Measurements from ENCODE around the gene CACNA2D4.

Gene CACNA2D4

DNA sequence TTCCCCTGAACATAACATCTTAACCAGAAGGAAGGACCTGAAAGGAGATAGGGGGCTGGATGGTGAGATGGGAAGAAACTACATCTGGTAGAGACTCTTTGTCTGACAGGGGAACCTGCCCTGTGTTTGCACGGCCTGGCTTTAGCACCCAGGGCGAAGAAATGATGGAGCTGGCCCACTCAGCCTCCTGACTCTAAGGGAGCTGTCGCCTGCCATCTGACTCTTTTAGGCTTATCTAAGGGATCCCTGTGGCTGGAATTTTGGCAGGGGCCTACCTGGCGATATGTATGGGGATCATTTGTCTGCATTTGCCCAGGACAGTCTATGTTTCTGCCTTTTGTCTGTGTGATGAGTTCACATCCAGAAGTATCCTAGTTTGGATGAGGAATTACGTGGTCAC, 15.6 kb upstream of the CACNA2D4 start:
- Histone ChIP-seq H3K9me3 (ENCODE audit: control insufficient read depth in 2 of 2, low read length in 2 of 2) (no peaks in the 10 kb centered on the region), H3K36me3 (ENCODE audit: control insufficient read depth in 2 of 2, insufficient read depth in 2 of 2, low read length in 2 of 2) (peaks cover 0 to 6% of the 10 kb centered on the region in 2 donors), H3K27me3 (ENCODE audit: control insufficient read depth in 2 of 2, insufficient read depth in 2 of 2, low read length in 2 of 2) (peaks cover 0 to 1% of the 10 kb centered on the region in 2 donors), H3K4me1 (ENCODE audit: control insufficient read depth in 2 of 2, insufficient read depth in 2 of 2, low read length in 2 of 2) (peaks cover 42 to 55% of the 10 kb centered on the region in 2 donors), H3K9ac (ENCODE audit: low read depth in 1 of 2, low read length in 2 of 2) (no peak overlapping the region), H3K27ac (ENCODE audit: low read depth in 2 of 2, low read length in 2 of 2) (no peak overlapping the region), H3K4me3 (ENCODE audit: low read length in 2 of 2) (no peak overlapping the region)

GRCh38 chr12:1933342-1934051, 15.0 kb upstream of the CACNA2D4 start:
- no peak overlapping the region for H3K9ac ChIP-seq (ENCODE audit: low read depth in 1 of 2, low read length in 2 of 2)
- peaks cover 0 to 1% of the 10 kb centered on the region in 2 donors for H3K27me3 ChIP-seq (ENCODE audit: control insufficient read depth in 2 of 2, insufficient read depth in 2 of 2, low read length in 2 of 2)
- peaks cover 0 to 3% of the 10 kb centered on the region in 2 donors for H3K36me3 ChIP-seq (ENCODE audit: control insufficient read depth in 2 of 2, insufficient read depth in 2 of 2, low read length in 2 of 2)
- H3K27ac ChIP-seq (ENCODE audit: low read depth in 2 of 2, low read length in 2 of 2), result no peak overlapping the region
- H3K9me3 ChIP-seq (ENCODE audit: control insufficient read depth in 2 of 2, low read length in 2 of 2), result no peaks in the 10 kb centered on the region
- peaks cover 43 to 49% of the 10 kb centered on the region in 2 donors for H3K4me1 ChIP-seq (ENCODE audit: control insufficient read depth in 2 of 2, insufficient read depth in 2 of 2, low read length in 2 of 2)
- H3K4me3 ChIP-seq (ENCODE audit: low read length in 2 of 2), result no peak overlapping the region

DNA sequence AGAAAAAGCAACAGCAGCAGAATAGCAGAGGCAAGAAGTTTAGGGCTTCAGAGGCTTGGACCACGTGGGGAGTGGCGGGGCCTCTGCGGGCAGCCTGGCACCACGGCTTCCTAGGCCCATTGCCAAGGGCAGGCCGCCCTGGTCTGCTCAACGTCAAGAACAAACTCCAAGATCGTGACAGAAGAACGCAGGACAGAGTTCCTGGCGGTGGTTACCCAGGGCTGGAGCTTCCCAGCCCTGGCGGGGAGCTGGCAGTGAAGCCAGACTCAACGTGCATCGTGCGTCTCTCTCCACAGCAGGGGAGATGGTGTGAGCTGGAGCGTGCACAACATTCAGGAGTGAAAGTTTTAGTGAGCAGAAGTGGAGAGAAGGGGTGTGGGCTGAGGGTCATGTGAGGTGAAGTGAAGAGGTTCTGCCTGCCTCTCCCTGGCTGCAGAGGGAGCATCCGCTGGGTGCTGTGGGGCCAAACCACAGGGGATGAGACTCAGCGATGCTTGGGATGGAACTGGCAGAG, 13.9 kb upstream of the CACNA2D4 start:
- no peak overlapping the region for H3K9ac ChIP-seq (ENCODE audit: low read depth in 1 of 2, low read length in 2 of 2)

GRCh38 chr12:1931642-1932041, 13.2 kb upstream of the CACNA2D4 start:
- Histone ChIP-seq H3K27me3 (ENCODE audit: control insufficient read depth in 2 of 2, insufficient read depth in 2 of 2, low read length in 2 of 2) (peaks cover 0 to 1% of the 10 kb centered on the region in 2 donors), H3K9me3 (ENCODE audit: control insufficient read depth in 2 of 2, low read length in 2 of 2) (no peaks in the 10 kb centered on the region), H3K4me1 (ENCODE audit: control insufficient read depth in 2 of 2, insufficient read depth in 2 of 2, low read length in 2 of 2) (peaks cover 28 to 30% of the 10 kb centered on the region in 2 donors), H3K36me3 (ENCODE audit: control insufficient read depth in 2 of 2, insufficient read depth in 2 of 2, low read length in 2 of 2) (no peaks in the 10 kb centered on the region), H3K4me3 (ENCODE audit: low read length in 2 of 2) (no peak overlapping the region), H3K27ac (ENCODE audit: low read depth in 2 of 2, low read length in 2 of 2) (no peak overlapping the region), H3K9ac (ENCODE audit: low read depth in 1 of 2, low read length in 2 of 2) (no peak overlapping the region)

More for the DNA sequence above, 13.9 kb upstream of the CACNA2D4 start:
- Histone ChIP-seq H3K9me3 (ENCODE audit: control insufficient read depth in 2 of 2, low read length in 2 of 2) (no peaks in the 10 kb centered on the region), H3K4me3 (ENCODE audit: low read length in 2 of 2) (no peak overlapping the region), H3K27ac (ENCODE audit: low read depth in 2 of 2, low read length in 2 of 2) (peak overlapping the region; percentile 40 to 53), H3K36me3 (ENCODE audit: control insufficient read depth in 2 of 2, insufficient read depth in 2 of 2, low read length in 2 of 2) (no peaks in the 10 kb centered on the region), H3K4me1 (ENCODE audit: control insufficient read depth in 2 of 2, insufficient read depth in 2 of 2, low read length in 2 of 2) (peaks cover 32 to 37% of the 10 kb centered on the region in 2 donors), H3K27me3 (ENCODE audit: control insufficient read depth in 2 of 2, insufficient read depth in 2 of 2, low read length in 2 of 2) (peaks cover 0 to 1% of the 10 kb centered on the region in 2 donors)

DNA sequence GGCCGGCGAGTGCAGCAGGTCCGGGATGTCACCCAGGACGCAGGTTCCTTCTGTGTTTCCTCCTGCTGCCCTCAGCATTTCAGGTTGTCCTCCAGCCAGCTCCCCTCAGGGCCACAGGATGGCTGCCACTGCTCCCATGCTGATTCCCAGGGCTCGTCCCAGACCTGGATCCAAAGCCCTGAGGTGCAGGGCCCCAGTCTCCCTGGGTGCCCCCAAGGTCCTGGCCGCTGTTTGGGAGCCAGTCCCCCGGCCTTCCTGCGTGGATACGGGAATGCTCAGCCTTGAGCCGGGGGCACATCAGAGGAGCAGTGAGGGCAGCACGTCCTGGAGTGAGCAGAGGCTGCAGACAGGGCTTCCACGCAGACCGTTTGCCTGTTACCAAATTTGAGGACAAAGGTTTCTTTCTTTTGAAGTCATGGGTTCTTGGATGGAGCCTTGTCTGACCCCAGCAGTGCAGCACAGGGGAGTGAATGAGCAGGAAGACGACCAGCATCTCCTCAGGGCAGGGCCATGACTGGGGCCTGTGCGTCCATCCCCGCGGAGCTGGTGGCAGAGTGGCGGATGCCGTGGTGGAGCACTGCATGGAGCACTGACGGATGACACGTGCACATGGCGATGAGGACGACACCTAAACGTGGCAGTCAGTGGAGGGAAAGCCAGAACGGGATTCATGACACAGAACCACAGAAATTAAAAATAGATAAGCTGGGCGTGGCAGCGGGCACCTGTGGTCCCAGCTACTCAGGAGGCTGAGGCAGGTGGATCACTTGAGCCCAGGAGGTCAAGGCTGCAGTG, 12.5 kb upstream of the CACNA2D4 start:
- Histone ChIP-seq H3K4me1 (ENCODE audit: control insufficient read depth in 2 of 2, insufficient read depth in 2 of 2, low read length in 2 of 2) (peaks cover 22 to 24% of the 10 kb centered on the region in 2 donors), H3K36me3 (ENCODE audit: control insufficient read depth in 2 of 2, insufficient read depth in 2 of 2, low read length in 2 of 2) (no peaks in the 10 kb centered on the region), H3K27ac (ENCODE audit: low read depth in 2 of 2, low read length in 2 of 2) (no peak overlapping the region), H3K27me3 (ENCODE audit: control insufficient read depth in 2 of 2, insufficient read depth in 2 of 2, low read length in 2 of 2) (peaks cover 0 to 1% of the 10 kb centered on the region in 2 donors), H3K4me3 (ENCODE audit: low read length in 2 of 2) (no peak overlapping the region), H3K9ac (ENCODE audit: low read depth in 1 of 2, low read length in 2 of 2) (no peak overlapping the region), H3K9me3 (ENCODE audit: control insufficient read depth in 2 of 2, low read length in 2 of 2) (no peaks in the 10 kb centered on the region)

DNA sequence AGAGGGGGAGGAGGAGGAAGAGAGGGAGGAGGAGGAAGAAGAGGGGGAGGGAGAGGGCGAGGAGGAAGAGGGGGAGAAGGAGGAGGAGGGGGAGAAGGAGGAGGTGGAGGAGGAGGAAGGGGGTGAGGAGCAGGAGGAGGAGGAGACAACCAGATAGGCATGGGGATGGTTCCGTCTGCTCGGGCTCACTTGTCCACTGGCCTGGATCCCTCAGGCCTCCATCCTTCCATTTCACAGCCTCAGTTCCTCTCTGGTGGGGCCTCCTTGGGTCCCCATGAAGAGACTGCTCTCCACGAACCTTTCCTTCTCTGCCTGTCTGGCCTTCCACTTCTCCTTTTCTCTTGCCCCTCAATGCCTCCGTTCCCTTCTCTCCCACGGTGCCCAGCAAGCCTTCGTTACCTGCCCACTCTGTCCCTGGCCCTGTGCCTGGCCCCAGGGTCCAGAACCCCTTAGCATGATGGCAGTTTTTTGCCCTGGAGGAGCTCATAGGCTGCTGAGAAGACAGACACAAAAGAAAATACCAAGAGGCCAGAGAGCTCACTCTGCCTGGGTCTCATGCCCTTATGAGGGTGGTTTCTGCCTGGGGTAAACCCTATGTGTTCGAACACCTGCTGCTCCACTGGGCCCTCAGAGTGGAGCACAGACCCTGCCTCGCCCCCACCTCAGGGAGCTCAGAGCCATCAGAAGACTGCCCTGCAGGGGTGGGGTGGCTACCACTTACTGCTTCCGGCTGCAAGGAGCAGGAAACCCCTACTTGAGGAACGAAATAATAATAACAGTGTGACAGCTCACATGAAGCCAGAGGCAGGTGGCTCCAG, 11.7 kb upstream of the CACNA2D4 start:
- no peak overlapping the region for H3K27ac ChIP-seq (ENCODE audit: low read depth in 2 of 2, low read length in 2 of 2)
- no peaks in the 10 kb centered on the region for H3K9me3 ChIP-seq (ENCODE audit: control insufficient read depth in 2 of 2, low read length in 2 of 2)
- H3K36me3 ChIP-seq (ENCODE audit: control insufficient read depth in 2 of 2, insufficient read depth in 2 of 2, low read length in 2 of 2), result no peaks in the 10 kb centered on the region
- H3K27me3 ChIP-seq (ENCODE audit: control insufficient read depth in 2 of 2, insufficient read depth in 2 of 2, low read length in 2 of 2), result peaks cover 0 to 1% of the 10 kb centered on the region in 2 donors
- H3K4me1 ChIP-seq (ENCODE audit: control insufficient read depth in 2 of 2, insufficient read depth in 2 of 2, low read length in 2 of 2), result peaks cover 16 to 17% of the 10 kb centered on the region in 2 donors
- H3K9ac ChIP-seq (ENCODE audit: low read depth in 1 of 2, low read length in 2 of 2), result no peak overlapping the region
- H3K4me3 ChIP-seq (ENCODE audit: low read length in 2 of 2), result no peak overlapping the region

- peaks cover 0 to 3% of the 10 kb centered on the region in 2 donors for H3K27me3 ChIP-seq (ENCODE audit: control insufficient read depth in 2 of 2, insufficient read depth in 2 of 2, low read length in 2 of 2)
- H3K36me3 ChIP-seq (ENCODE audit: control insufficient read depth in 2 of 2, insufficient read depth in 2 of 2, low read length in 2 of 2), result no peaks in the 10 kb centered on the region
- H3K4me1 ChIP-seq (ENCODE audit: control insufficient read depth in 2 of 2, insufficient read depth in 2 of 2, low read length in 2 of 2), result peaks cover 12 to 13% of the 10 kb centered on the region in 2 donors
- no peak overlapping the region for H3K9ac ChIP-seq (ENCODE audit: low read depth in 1 of 2, low read length in 2 of 2)
- no peak overlapping the region for H3K4me3 ChIP-seq (ENCODE audit: low read length in 2 of 2)
- no peak overlapping the region for H3K27ac ChIP-seq (ENCODE audit: low read depth in 2 of 2, low read length in 2 of 2)
- H3K9me3 ChIP-seq (ENCODE audit: control insufficient read depth in 2 of 2, low read length in 2 of 2), result no peaks in the 10 kb centered on the region
Measured at GRCh38 chr12:1929241-1929984, 11.0 kb upstream of the CACNA2D4 start.

GRCh38 chr12:1928439-1929121, 10.1 kb upstream of the CACNA2D4 start:
- no peak overlapping the region for H3K27ac ChIP-seq (ENCODE audit: low read depth in 2 of 2, low read length in 2 of 2)
- H3K4me1 ChIP-seq (ENCODE audit: control insufficient read depth in 2 of 2, insufficient read depth in 2 of 2, low read length in 2 of 2), result peaks cover 12 to 13% of the 10 kb centered on the region in 2 donors
- no peak overlapping the region for H3K9ac ChIP-seq (ENCODE audit: low read depth in 1 of 2, low read length in 2 of 2)

More at GRCh38 chr12:1928439-1929121, 10.1 kb upstream of the CACNA2D4 start:
- Histone ChIP-seq H3K36me3 (ENCODE audit: control insufficient read depth in 2 of 2, insufficient read depth in 2 of 2, low read length in 2 of 2) (no peaks in the 10 kb centered on the region), H3K27me3 (ENCODE audit: control insufficient read depth in 2 of 2, insufficient read depth in 2 of 2, low read length in 2 of 2) (peaks cover 0 to 3% of the 10 kb centered on the region in 2 donors), H3K4me3 (ENCODE audit: low read length in 2 of 2) (no peak overlapping the region), H3K9me3 (ENCODE audit: control insufficient read depth in 2 of 2, low read length in 2 of 2) (no peaks in the 10 kb centered on the region)

Measured in mucosa of rectum (tissue), 2 donors.